Measurements from ENCODE around the gene GAL.

The GAL gene

DNA sequence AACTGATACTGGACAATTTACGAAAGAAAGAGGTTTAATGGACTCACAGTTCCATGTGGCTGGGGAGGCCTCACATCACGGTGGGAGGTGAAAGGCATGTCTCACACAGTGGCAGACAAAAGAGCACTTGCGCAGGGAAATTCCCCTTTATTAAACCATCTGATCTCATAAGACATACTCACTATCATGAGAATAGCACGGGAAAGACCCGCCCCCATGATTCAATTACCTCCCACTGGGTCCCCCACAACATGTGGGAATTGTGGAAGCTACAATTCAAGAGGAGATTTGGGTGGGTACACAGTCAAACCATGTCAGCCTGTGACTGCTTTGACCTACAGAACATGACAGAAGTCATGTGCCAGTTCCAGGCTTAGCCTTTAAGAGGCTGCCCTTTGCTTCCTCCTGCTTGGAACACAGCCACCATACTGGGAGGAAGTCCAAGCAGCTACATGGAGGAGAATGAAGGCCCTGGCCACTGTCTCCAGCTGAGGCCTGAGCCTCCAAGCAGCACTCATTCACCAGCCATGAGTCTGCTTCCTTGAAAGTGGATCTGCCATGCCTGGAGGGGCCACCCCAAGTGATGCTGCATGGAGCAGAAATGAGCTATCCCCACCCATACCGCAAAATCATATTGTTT is 10.9 kb upstream of the GAL start:
- DNase-seq (ENCODE audit: low read depth), result no peak
- TF ChIP-seq, protein P1, sequence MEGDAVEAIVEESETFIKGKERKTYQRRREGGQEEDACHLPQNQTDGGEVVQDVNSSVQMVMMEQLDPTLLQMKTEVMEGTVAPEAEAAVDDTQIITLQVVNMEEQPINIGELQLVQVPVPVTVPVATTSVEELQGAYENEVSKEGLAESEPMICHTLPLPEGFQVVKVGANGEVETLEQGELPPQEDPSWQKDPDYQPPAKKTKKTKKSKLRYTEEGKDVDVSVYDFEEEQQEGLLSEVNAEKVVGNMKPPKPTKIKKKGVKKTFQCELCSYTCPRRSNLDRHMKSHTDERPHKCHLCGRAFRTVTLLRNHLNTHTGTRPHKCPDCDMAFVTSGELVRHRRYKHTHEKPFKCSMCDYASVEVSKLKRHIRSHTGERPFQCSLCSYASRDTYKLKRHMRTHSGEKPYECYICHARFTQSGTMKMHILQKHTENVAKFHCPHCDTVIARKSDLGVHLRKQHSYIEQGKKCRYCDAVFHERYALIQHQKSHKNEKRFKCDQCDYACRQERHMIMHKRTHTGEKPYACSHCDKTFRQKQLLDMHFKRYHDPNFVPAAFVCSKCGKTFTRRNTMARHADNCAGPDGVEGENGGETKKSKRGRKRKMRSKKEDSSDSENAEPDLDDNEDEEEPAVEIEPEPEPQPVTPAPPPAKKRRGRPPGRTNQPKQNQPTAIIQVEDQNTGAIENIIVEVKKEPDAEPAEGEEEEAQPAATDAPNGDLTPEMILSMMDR (IDR thresholded peaks at IDR 0.05; ENCODE audit: control insufficient read depth, insufficient read depth, low read depth, low read length, missing control alignments), result no peak
- H3K4me3 ChIP-seq (ENCODE audit: control insufficient read depth, low read depth, low read length), result no peak overlapping the region

DNA sequence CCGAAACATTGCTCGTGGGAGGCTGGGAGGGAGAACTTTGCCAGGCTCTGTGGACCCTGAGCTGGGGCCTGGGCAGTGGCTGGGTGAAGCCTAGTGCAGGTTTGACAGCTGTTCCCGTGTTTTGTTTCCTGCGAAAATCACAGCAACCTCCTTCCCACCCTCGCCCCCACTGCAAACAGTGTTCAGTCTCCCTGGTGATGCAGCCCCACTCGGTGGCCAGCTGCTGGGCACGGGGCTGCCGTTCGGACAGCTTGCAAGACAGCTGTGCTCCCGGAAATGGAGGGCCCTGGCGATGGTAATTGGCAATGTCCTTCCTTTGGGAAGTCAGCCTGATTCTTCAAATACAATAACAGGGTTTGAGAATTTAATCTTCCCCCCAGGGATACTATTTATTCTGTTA is 10.4 kb upstream of the GAL start:
- no peak for DNase-seq (ENCODE audit: low read depth)
- no peak overlapping the region for H3K4me3 ChIP-seq (ENCODE audit: control insufficient read depth, low read depth, low read length)
- TF ChIP-seq, protein P1 (IDR thresholded peaks at IDR 0.05; ENCODE audit: control insufficient read depth, insufficient read depth, low read depth, low read length, missing control alignments), result no peak

DNA sequence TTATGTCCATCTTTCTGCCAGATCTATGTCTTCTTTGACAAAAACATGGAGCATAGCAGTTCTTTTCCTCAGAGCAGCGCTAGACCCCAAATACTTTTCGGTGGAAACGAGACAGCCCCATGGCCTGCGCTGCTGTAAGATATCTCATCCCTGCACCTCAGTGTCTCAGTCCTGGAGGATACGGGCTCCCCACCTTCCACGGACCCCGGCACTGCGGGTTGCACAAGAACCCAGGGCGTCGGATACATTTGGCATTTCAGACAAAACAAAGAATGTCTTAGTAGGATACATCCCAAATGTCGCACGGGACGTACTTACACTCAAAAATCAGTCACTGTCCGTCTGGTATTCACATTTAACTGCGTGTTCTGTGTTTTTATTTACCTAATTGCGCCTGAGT is 9.9 kb upstream of the GAL start:
- no peak overlapping the region for H3K4me3 ChIP-seq (ENCODE audit: control insufficient read depth, low read depth, low read length)

DNA sequence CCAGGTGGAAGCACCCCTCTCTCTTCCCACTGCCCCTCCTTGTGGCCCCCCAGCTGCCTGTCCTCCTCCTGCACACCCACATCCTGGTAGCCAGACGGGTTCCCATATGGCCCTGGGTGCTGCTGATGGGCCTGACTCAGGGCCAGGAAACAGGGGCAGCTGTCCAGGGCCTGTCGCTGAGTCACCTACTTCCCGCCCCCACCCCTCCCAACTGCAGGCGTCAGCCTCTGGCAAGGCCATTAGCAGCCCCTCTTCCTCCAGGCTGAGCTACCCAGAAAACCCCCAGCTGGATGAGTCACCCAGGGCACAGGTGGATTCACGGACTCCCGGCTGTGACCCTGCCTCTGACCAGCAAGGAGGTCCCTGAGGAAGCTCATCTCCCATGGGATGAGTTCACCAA is 6.9 kb upstream of the GAL start:
- no peak overlapping the region for H3K4me3 ChIP-seq (ENCODE audit: control insufficient read depth, low read depth, low read length)
- peak; percentile 28 for DNase-seq (ENCODE audit: low read depth)
- TF ChIP-seq, protein P1 (IDR thresholded peaks at IDR 0.05; ENCODE audit: control insufficient read depth, insufficient read depth, low read depth, low read length, missing control alignments), result no peak

More for the DNA sequence above, 9.9 kb upstream of the GAL start:
- no peak for DNase-seq (ENCODE audit: low read depth)
- TF ChIP-seq, protein P1 (IDR thresholded peaks at IDR 0.05; ENCODE audit: control insufficient read depth, insufficient read depth, low read depth, low read length, missing control alignments), result no peak

DNA sequence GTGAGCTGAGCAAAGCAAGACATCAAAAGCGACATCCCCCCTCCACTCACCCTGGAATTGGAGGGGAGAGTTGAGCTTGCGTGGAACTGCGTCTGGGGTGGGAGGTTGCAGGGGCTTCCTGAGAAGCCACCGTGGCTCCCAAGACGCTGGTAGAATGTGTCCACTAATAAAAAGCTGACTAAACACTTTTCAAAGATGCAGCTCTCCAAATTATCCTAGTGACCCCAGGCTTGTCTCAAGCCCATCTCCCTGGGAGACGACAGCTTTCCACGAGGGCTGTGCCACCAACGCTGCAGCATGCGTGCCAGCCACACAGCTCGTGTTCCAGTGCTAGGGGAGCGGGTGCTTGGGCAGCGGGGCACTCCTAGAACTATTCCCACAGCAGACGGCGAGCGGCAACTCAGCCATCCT is 6.3 kb upstream of the GAL start:
- TF ChIP-seq, protein P1 (IDR thresholded peaks at IDR 0.05; ENCODE audit: control insufficient read depth, insufficient read depth, low read depth, low read length, missing control alignments), result no peak
- no peak overlapping the region for H3K4me3 ChIP-seq (ENCODE audit: control insufficient read depth, low read depth, low read length)
- no peak for DNase-seq (ENCODE audit: low read depth)

DNA sequence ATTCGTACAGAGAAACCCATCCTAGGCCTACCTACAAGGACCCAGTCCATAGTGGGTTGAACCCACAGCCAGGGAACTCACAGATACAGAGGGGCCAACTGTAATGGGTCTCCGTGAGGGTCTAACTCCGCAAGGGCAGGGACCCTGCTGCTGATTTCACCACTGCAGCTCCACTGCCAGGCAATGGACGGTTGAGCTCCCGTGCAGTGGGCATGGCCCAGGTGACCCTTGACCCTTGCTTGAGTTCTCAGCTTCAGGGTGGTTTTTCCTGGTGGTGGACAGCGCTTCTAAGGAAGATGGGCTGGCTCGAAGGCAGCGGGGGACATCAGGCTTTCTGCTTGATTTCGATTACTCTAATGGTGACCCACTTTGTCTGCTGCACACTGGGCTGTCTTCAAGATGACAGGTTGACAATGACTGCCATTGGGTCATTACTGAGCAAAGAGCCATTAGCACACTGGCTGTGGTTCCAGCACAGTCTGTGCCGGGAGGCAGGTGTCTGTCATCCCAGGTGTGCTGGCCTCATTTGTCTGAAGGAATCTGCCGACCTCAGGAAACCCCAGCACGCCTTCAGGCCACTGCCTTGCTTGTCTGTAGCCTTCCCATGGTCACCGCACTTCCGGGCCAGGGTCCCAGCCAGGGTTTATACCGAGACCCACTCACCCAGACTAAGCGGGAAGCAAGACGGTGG is 3.7 kb upstream of the GAL start:
- no peak overlapping the region for H3K4me3 ChIP-seq (ENCODE audit: control insufficient read depth, low read depth, low read length)
- DNase-seq (ENCODE audit: low read depth), result no peak
- TF ChIP-seq, protein P1 (IDR thresholded peaks at IDR 0.05; ENCODE audit: control insufficient read depth, insufficient read depth, low read depth, low read length, missing control alignments), result no peak
